ENCODE results near the gene NBAS. TPM values are rescaled to one million over a fixed set of nuclear protein-coding genes. Genes with fewer than 3 reads are reported as not detected.

Gene NBAS
- total and polyA plus RNA-seq, 9 of the 15 experiments (the other 6 are each of a cell fraction or from before 2014, with no cell fraction given), result 15.3 to 94.4 (median 69.9) TPM

DNA sequence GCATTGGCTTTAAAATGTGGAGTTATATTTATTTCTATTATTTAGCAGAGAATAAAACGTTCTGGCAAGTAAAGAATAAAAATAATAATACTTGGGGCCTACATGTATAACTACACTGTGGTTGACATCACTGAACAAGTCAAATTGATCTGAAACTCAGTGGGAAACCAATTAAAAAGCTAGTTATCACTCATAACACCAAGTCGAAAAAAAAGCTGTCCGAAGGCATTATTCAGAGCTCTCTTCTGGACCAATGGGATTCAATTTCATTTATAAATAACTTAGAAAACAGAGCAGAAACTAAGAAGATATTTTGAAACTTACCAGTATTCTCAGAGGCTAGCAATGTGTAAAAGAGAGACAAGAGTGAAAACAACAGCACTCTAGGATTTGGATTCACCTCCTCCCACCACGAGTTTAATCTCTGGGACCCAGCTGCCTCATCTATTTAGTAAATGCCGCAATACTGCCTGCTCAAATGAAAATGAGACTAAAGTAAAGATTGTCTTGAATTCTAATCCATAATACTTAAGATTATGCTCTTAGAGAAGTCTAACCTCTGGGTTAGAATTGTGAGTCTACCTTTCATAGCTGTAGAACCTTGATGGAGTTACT is 128.4 kb downstream of the NBAS start:
- Histone ChIP-seq H3K27ac (ENCODE audit: extremely low read depth, low read depth, low read length) (no peak overlapping the region), H3K9me3 (replicated peaks; ENCODE audit: control insufficient read depth, insufficient read depth, low read depth, low read length) (no peaks in the 10 kb centered on the region), H3K4me2 (ENCODE audit: insufficient read depth, low read length) (no peak overlapping the region), H3K9me1 (ENCODE audit: control insufficient read depth, insufficient read depth, low read length) (no peaks in the 10 kb centered on the region), H3K27me3 (ENCODE audit: control insufficient read depth in 2 of 2, insufficient read depth in 2 of 2, low read length in 2 of 2) (no peaks in the 10 kb centered on the region), H3K79me2 (ENCODE audit: control insufficient read depth, insufficient read depth, low read length) (peaks cover 17% of the 10 kb centered on the region), H4K20me1 (replicated peaks; ENCODE audit: control insufficient read depth, insufficient read depth, low read length) (no peaks in the 10 kb centered on the region), H3K4me3 (no peak overlapping the region), H3K36me3 (ENCODE audit: control insufficient read depth, insufficient read depth, low read length) (peaks cover 8% of the 10 kb centered on the region), H3K9ac (ENCODE audit: insufficient read depth in 1 of 2, low read depth in 2 of 2, low read length in 2 of 2) (peak overlapping the region in 1 of 2 experiments; percentile 19; a peak in 1 of 4 replicates), H2AFZ (ENCODE audit: low read depth, low read length) (no peak overlapping the region), H3K4me1 (replicated peaks in 1 of 2; ENCODE audit: control insufficient read depth in 2 of 2, insufficient read depth in 2 of 2, low read length in 2 of 2) (peaks cover 0 to 5% of the 10 kb centered on the region in 2 experiments; a peak in 2 of 5 replicates)
- BruUV-seq (replicated peaks), result no TSS peak
- peak; percentile 42 for FAIRE-seq
- in situ Hi-C loops (cut with MboI), result no loop called here
- peak; percentile 81 for ATAC-seq
- DNase-seq (ENCODE audit: extremely low read depth in 1 of 4, low spot score in 3 of 4), result peak in 2 of 4 experiments; percentile 28 to 38
- intact Hi-C loops (cut with micrococcal nuclease), result no loop called here
- WGBS (ENCODE audit: insufficient coverage, low coverage, missing lambda C conversion rate), result 27% methylated on average over 5 of the region's 5 CpGs
- CTCF ChIA-PET (ENCODE audit: low intra/inter-chr PET ratio), result no interaction called here
- POLR2A ChIA-PET, result interaction anchor here (0.9 to 1.4 kb wide), 2 partner anchors 9 to 11 kb away, joined by 3 to 5 read pairs; no protein-coding TSS in a partner anchor
- TF ChIP-seq, protein P1, sequence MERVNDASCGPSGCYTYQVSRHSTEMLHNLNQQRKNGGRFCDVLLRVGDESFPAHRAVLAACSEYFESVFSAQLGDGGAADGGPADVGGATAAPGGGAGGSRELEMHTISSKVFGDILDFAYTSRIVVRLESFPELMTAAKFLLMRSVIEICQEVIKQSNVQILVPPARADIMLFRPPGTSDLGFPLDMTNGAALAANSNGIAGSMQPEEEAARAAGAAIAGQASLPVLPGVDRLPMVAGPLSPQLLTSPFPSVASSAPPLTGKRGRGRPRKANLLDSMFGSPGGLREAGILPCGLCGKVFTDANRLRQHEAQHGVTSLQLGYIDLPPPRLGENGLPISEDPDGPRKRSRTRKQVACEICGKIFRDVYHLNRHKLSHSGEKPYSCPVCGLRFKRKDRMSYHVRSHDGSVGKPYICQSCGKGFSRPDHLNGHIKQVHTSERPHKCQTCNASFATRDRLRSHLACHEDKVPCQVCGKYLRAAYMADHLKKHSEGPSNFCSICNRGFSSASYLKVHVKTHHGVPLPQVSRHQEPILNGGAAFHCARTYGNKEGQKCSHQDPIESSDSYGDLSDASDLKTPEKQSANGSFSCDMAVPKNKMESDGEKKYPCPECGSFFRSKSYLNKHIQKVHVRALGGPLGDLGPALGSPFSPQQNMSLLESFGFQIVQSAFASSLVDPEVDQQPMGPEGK (CRISPR knock-in tag; IDR thresholded peaks at IDR 0.05; ENCODE audit: borderline replicate concordance), result no peak
- TF ChIP-seq, protein P2, sequence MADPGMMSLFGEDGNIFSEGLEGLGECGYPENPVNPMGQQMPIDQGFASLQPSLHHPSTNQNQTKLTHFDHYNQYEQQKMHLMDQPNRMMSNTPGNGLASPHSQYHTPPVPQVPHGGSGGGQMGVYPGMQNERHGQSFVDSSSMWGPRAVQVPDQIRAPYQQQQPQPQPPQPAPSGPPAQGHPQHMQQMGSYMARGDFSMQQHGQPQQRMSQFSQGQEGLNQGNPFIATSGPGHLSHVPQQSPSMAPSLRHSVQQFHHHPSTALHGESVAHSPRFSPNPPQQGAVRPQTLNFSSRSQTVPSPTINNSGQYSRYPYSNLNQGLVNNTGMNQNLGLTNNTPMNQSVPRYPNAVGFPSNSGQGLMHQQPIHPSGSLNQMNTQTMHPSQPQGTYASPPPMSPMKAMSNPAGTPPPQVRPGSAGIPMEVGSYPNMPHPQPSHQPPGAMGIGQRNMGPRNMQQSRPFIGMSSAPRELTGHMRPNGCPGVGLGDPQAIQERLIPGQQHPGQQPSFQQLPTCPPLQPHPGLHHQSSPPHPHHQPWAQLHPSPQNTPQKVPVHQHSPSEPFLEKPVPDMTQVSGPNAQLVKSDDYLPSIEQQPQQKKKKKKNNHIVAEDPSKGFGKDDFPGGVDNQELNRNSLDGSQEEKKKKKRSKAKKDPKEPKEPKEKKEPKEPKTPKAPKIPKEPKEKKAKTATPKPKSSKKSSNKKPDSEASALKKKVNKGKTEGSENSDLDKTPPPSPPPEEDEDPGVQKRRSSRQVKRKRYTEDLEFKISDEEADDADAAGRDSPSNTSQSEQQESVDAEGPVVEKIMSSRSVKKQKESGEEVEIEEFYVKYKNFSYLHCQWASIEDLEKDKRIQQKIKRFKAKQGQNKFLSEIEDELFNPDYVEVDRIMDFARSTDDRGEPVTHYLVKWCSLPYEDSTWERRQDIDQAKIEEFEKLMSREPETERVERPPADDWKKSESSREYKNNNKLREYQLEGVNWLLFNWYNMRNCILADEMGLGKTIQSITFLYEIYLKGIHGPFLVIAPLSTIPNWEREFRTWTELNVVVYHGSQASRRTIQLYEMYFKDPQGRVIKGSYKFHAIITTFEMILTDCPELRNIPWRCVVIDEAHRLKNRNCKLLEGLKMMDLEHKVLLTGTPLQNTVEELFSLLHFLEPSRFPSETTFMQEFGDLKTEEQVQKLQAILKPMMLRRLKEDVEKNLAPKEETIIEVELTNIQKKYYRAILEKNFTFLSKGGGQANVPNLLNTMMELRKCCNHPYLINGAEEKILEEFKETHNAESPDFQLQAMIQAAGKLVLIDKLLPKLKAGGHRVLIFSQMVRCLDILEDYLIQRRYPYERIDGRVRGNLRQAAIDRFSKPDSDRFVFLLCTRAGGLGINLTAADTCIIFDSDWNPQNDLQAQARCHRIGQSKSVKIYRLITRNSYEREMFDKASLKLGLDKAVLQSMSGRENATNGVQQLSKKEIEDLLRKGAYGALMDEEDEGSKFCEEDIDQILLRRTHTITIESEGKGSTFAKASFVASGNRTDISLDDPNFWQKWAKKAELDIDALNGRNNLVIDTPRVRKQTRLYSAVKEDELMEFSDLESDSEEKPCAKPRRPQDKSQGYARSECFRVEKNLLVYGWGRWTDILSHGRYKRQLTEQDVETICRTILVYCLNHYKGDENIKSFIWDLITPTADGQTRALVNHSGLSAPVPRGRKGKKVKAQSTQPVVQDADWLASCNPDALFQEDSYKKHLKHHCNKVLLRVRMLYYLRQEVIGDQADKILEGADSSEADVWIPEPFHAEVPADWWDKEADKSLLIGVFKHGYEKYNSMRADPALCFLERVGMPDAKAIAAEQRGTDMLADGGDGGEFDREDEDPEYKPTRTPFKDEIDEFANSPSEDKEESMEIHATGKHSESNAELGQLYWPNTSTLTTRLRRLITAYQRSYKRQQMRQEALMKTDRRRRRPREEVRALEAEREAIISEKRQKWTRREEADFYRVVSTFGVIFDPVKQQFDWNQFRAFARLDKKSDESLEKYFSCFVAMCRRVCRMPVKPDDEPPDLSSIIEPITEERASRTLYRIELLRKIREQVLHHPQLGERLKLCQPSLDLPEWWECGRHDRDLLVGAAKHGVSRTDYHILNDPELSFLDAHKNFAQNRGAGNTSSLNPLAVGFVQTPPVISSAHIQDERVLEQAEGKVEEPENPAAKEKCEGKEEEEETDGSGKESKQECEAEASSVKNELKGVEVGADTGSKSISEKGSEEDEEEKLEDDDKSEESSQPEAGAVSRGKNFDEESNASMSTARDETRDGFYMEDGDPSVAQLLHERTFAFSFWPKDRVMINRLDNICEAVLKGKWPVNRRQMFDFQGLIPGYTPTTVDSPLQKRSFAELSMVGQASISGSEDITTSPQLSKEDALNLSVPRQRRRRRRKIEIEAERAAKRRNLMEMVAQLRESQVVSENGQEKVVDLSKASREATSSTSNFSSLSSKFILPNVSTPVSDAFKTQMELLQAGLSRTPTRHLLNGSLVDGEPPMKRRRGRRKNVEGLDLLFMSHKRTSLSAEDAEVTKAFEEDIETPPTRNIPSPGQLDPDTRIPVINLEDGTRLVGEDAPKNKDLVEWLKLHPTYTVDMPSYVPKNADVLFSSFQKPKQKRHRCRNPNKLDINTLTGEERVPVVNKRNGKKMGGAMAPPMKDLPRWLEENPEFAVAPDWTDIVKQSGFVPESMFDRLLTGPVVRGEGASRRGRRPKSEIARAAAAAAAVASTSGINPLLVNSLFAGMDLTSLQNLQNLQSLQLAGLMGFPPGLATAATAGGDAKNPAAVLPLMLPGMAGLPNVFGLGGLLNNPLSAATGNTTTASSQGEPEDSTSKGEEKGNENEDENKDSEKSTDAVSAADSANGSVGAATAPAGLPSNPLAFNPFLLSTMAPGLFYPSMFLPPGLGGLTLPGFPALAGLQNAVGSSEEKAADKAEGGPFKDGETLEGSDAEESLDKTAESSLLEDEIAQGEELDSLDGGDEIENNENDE (IDR thresholded peaks at IDR 0.05; ENCODE audit: low read depth, low read length), result no peak
- TF ChIP-seq SMARCA4 (IDR thresholded peaks at IDR 0.05), result 0 out of 2 replicates have a peak, but pooled peaks have one; percentile 15
- 0 out of 2 replicates have a peak, but pooled peaks have one; percentile 38 for TF ChIP-seq CBFA2T2 (conservative IDR thresholded peaks at IDR 0.05)
- no peak for TF ChIP-seq SMC3 (conservative IDR thresholded peaks at IDR 0.05; ENCODE audit: insufficient read depth, low read depth, low read length)
- TF ChIP-seq, protein P3, sequence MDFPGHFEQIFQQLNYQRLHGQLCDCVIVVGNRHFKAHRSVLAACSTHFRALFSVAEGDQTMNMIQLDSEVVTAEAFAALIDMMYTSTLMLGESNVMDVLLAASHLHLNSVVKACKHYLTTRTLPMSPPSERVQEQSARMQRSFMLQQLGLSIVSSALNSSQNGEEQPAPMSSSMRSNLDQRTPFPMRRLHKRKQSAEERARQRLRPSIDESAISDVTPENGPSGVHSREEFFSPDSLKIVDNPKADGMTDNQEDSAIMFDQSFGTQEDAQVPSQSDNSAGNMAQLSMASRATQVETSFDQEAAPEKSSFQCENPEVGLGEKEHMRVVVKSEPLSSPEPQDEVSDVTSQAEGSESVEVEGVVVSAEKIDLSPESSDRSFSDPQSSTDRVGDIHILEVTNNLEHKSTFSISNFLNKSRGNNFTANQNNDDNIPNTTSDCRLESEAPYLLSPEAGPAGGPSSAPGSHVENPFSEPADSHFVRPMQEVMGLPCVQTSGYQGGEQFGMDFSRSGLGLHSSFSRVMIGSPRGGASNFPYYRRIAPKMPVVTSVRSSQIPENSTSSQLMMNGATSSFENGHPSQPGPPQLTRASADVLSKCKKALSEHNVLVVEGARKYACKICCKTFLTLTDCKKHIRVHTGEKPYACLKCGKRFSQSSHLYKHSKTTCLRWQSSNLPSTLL (IDR thresholded peaks at IDR 0.05), result no peak

Data from K562 (cell line).